Measurements from ENCODE around the gene SLC43A3. TPM values are rescaled to one million over a fixed set of nuclear protein-coding genes. Genes with fewer than 3 reads are reported as not detected.

The SLC43A3 gene
- total and polyA plus RNA-seq, 2 donors (not counting 3 experiments of a cell fraction or from before 2014, with no cell fraction given), result 68.9 to 104 TPM

GRCh38 chr11:57459164-57460021 lies 32.5 kb upstream of the SLC43A3 start:
- DNase-seq (ENCODE audit: low read depth, low spot score), result no peak

More at GRCh38 chr11:57459164-57460021, 32.5 kb upstream of the SLC43A3 start:
- CTCF ChIA-PET, result interaction anchor here (0.6 to 5.6 kb wide), 53 partner anchors 8 to 1065 kb away, joined by 3 to 152 read pairs (median 6); partner anchors contain the start of genes SLC43A1, SLC43A3 and TIMM10
- peak; percentile 12 for FAIRE-seq
- no peak overlapping the region for H2AFZ ChIP-seq (ENCODE audit: low read depth, low read length)
- TF ChIP-seq EZH2 (IDR thresholded peaks at IDR 0.05; ENCODE audit: borderline replicate concordance, low read depth, low read length, severe bottlenecking), result peak; percentile 97
- TF ChIP-seq CTCF (IDR thresholded peaks at IDR 0.05; ENCODE audit: extremely low read depth in 1 of 2, insufficient read depth in 1 of 2, low read depth in 1 of 2, low read length in 2 of 2), result no peak
- H3K9ac ChIP-seq (replicated peaks; ENCODE audit: extremely low read depth, insufficient read depth, low read length), result no peak overlapping the region
- H3K36me3 ChIP-seq (ENCODE audit: control insufficient read depth in 2 of 2, extremely low read depth in 1 of 2, insufficient read depth in 2 of 2, low read length in 2 of 2), result no peaks in the 10 kb centered on the region
- H4K20me1 ChIP-seq (replicated peaks; ENCODE audit: control insufficient read depth, extremely low read depth, insufficient read depth, low read length), result no peaks in the 10 kb centered on the region
- dilution Hi-C loops (cut with MboI; ENCODE audit: extremely low pct_ligation_motif_present, low sequenced_read_pairs) (no loop called here), intact Hi-C loops (cut with micrococcal nuclease) (loop anchor here (5.0 kb wide), 1 partner anchor 52 kb away; no protein-coding TSS in a partner anchor)
- BruUV-seq (replicated peaks), result no TSS peak
- H3K79me2 ChIP-seq (ENCODE audit: control insufficient read depth, insufficient read depth, low read length), result no peaks in the 10 kb centered on the region
- no peak overlapping the region for H3K4me3 ChIP-seq (replicated peaks in 1 of 3; ENCODE audit: insufficient read depth in 1 of 3, low read depth in 1 of 3, low read length in 3 of 3)
- H3K27ac ChIP-seq (ENCODE audit: insufficient read depth, low read depth, low read length), result no peak overlapping the region
- H3K9me3 ChIP-seq (replicated peaks; ENCODE audit: control insufficient read depth, insufficient read depth, low read length), result no peaks in the 10 kb centered on the region
- H3K4me2 ChIP-seq (ENCODE audit: insufficient read depth, low read length), result peak overlapping the region; percentile 45
- POLR2A ChIA-PET, result interaction anchor here (0.5 to 0.7 kb wide), 2 partner anchors 149 to 182 kb away, joined by 3 to 4 read pairs; no protein-coding TSS in a partner anchor
- H3K9me1 ChIP-seq (replicated peaks; ENCODE audit: control insufficient read depth, extremely low read depth, insufficient read depth, low read length), result no peaks in the 10 kb centered on the region
- H3K27me3 ChIP-seq (ENCODE audit: control insufficient read depth in 2 of 2, insufficient read depth in 2 of 2, low read length in 2 of 2), result peaks cover 34 to 39% of the 10 kb centered on the region in 2 experiments
- peaks cover 14% of the 10 kb centered on the region for H3K4me1 ChIP-seq (ENCODE audit: control insufficient read depth, extremely low read depth, insufficient read depth, low read length)
